HK-2 (cell line): ENCODE results near the gene GNAS.
A peak's percentile ranks its signal among the peaks of the same experiment; 100 is the strongest.

Source experiments
- DNase-seq: peaks from one replicate; pipeline ENCODE4 v3.0.0-alpha.2; 2018; ENCODE audit not compliant: unreplicated experiment

Gene GNAS

GRCh38 chr20:58853976-58854637, 1.6 kb downstream of the GNAS start:
- no peak for DNase-seq

GRCh38 chr20:58854638-58855471, 2.3 kb downstream of the GNAS start:
- DNase-seq, result no peak

- DNase-seq, result no peak
These were observed 3.2 kb downstream of the GNAS start for GRCh38 chr20:58855506-58856389.

- DNase-seq, result no peak
These were observed 10.7 kb downstream of the GNAS start for GRCh38 chr20:58863044-58863790.

GRCh38 chr20:58864346-58864745, 11.8 kb downstream of the GNAS start:
- no peak for DNase-seq

GRCh38 chr20:58865843-58866242, 13.3 kb downstream of the GNAS start:
- DNase-seq, result no peak

GRCh38 chr20:58867211-58867610, 14.7 kb downstream of the GNAS start:
- no peak for DNase-seq

- DNase-seq, result no peak
These were observed 16.3 kb downstream of the GNAS start for GRCh38 chr20:58868795-58869194.

- DNase-seq, result no peak
These were observed 17.2 kb downstream of the GNAS start for GRCh38 chr20:58869662-58870227.

- peak; percentile 75 for DNase-seq
These were observed 17.9 kb downstream of the GNAS start for GRCh38 chr20:58870293-58871014.

GRCh38 chr20:58871533-58872102, 19.1 kb downstream of the GNAS start:
- no peak for DNase-seq

GRCh38 chr20:58874469-58874868, 22.0 kb downstream of the GNAS start:
- no peak for DNase-seq

- DNase-seq, result no peak
These were observed 22.6 kb downstream of the GNAS start for GRCh38 chr20:58875111-58875510.

GRCh38 chr20:58875541-58876134, 23.1 kb downstream of the GNAS start:
- DNase-seq, result peak; percentile 36

GRCh38 chr20:58876437-58876836, 23.9 kb downstream of the GNAS start:
- no peak for DNase-seq

- no peak for DNase-seq
These were observed 24.8 kb downstream of the GNAS start for GRCh38 chr20:58877050-58877975.

GRCh38 chr20:58877976-58878360, 25.5 kb downstream of the GNAS start:
- no peak for DNase-seq

GRCh38 chr20:58878399-58878798, 25.9 kb downstream of the GNAS start:
- no peak for DNase-seq

GRCh38 chr20:58880441-58880840, 27.9 kb downstream of the GNAS start:
- no peak for DNase-seq
